Measurements from ENCODE around the gene ZNF367. TPM values are rescaled to one million over a fixed set of nuclear protein-coding genes. Genes with fewer than 3 reads are reported as not detected.

ZNF367 gene
- total and polyA plus RNA-seq, 2 donors (not counting 1 experiment from before 2014, with no cell fraction given) = 1.3 to 2.2 TPM

- no peaks in the 10 kb centered on the region for H3K79me2 ChIP-seq (ENCODE audit: control insufficient read depth, insufficient read depth, low read length)
- ATAC-seq (ENCODE audit: low read depth) (no peak), DNase-seq (no peak)
- POLR2A ChIA-PET = no interaction called here
- TF ChIP-seq EZH2 (IDR thresholded peaks at IDR 0.05; ENCODE audit: borderline replicate concordance, insufficient read depth, low read depth, low read length, poor library complexity, severe bottlenecking) (no peak), CTCF (IDR thresholded peaks at IDR 0.05) (no peak)
- 94% methylated on average over 3 of the region's 8 CpGs for whole genome bisulfite sequencing (ENCODE audit: insufficient coverage)
- no peaks in the 10 kb centered on the region for H3K4me1 Mint-ChIP-seq
- no peaks in the 10 kb centered on the region for H3K4me1 ChIP-seq (ENCODE audit: control insufficient read depth in 2 of 2, insufficient read depth in 2 of 2, low read length in 2 of 2)
- no peaks in the 10 kb centered on the region for H3K9me3 Mint-ChIP-seq (ENCODE audit: insufficient read depth)
- H3K9me3 ChIP-seq (ENCODE audit: control extremely low read depth in 1 of 3, control insufficient read depth in 2 of 3, insufficient read depth in 1 of 3, low read length in 2 of 3) = no peaks in the 10 kb centered on the region
- no peak overlapping the region for H3K4me3 ChIP-seq (ENCODE audit: control extremely low read depth in 1 of 5, extremely low read depth in 1 of 5, insufficient read depth in 1 of 5, low read depth in 2 of 5, low read length in 4 of 5)
- H3K9ac ChIP-seq (ENCODE audit: low read length) = no peak overlapping the region
- no peaks in the 10 kb centered on the region for H3K27me3 Mint-ChIP-seq
- H3K4me2 ChIP-seq (replicated peaks; ENCODE audit: low read depth, low read length, poor library complexity, severe bottlenecking) = no peak overlapping the region
- H3K36me3 ChIP-seq (replicated peaks in 1 of 2; ENCODE audit: control extremely low read depth in 1 of 2, control insufficient read depth in 1 of 2, extremely low read depth in 1 of 2, insufficient read depth in 2 of 2, low read length in 1 of 2) = no peaks in the 10 kb centered on the region
- intact Hi-C loops (cut with micrococcal nuclease) = no loop called here
- CTCF ChIA-PET = no interaction called here
- H3K27ac Mint-ChIP-seq = no peak overlapping the region
- H3K27ac ChIP-seq (ENCODE audit: low read length in 2 of 2) = no peak overlapping the region
- H3K27me3 ChIP-seq (replicated peaks in 1 of 4; ENCODE audit: control extremely low read depth in 1 of 4, control insufficient read depth in 3 of 4, insufficient read depth in 4 of 4, low read length in 3 of 4) = no peaks in the 10 kb centered on the region
- H4K20me1 ChIP-seq (ENCODE audit: control insufficient read depth, insufficient read depth, low read length, poor library complexity, severe bottlenecking) = no peaks in the 10 kb centered on the region
- no peak overlapping the region for H3K4me3 Mint-ChIP-seq
- no peak overlapping the region for H2AFZ ChIP-seq (ENCODE audit: insufficient read depth, low read depth, low read length, poor library complexity, severe bottlenecking)
Measured at GRCh38 chr9:96461336-96461735, 43.2 kb upstream of the ZNF367 start.

DNA sequence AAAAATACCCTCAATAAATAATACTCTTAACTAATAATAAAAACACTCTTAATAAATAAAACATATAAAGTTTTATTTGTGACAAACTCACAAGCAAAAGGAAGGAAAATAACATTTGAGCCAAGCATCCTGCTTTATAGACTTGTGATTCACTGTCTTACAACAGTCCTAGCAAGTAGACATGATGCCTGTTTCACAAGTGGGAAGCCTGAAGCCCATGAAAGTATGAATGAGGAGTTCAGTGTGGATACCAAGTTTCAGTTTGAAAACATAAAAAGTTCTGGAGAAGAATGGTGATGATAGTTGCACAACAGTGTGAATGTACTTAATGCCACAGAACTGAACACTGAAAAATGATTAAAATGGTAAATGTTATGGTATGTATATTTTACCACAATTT, 42.7 kb upstream of the ZNF367 start:
- Histone ChIP-seq H4K20me1 (ENCODE audit: control insufficient read depth, insufficient read depth, low read length, poor library complexity, severe bottlenecking) (no peaks in the 10 kb centered on the region), H3K4me1 (ENCODE audit: control insufficient read depth in 2 of 2, insufficient read depth in 2 of 2, low read length in 2 of 2) (no peaks in the 10 kb centered on the region), H3K27ac (ENCODE audit: low read length in 2 of 2) (no peak overlapping the region), H3K9ac (ENCODE audit: low read length) (no peak overlapping the region), H3K79me2 (ENCODE audit: control insufficient read depth, insufficient read depth, low read length) (no peaks in the 10 kb centered on the region), H2AFZ (ENCODE audit: insufficient read depth, low read depth, low read length, poor library complexity, severe bottlenecking) (no peak overlapping the region), H3K36me3 (replicated peaks in 1 of 2; ENCODE audit: control extremely low read depth in 1 of 2, control insufficient read depth in 1 of 2, extremely low read depth in 1 of 2, insufficient read depth in 2 of 2, low read length in 1 of 2) (no peaks in the 10 kb centered on the region), H3K4me3 (ENCODE audit: control extremely low read depth in 1 of 5, extremely low read depth in 1 of 5, insufficient read depth in 1 of 5, low read depth in 2 of 5, low read length in 4 of 5) (no peak overlapping the region), H3K27me3 (replicated peaks in 1 of 4; ENCODE audit: control extremely low read depth in 1 of 4, control insufficient read depth in 3 of 4, insufficient read depth in 4 of 4, low read length in 3 of 4) (no peaks in the 10 kb centered on the region), H3K9me3 (ENCODE audit: control extremely low read depth in 1 of 3, control insufficient read depth in 2 of 3, insufficient read depth in 1 of 3, low read length in 2 of 3) (no peaks in the 10 kb centered on the region), H3K4me2 (replicated peaks; ENCODE audit: low read depth, low read length, poor library complexity, severe bottlenecking) (no peak overlapping the region)
- no peaks in the 10 kb centered on the region for H3K4me1 Mint-ChIP-seq
- H3K27me3 Mint-ChIP-seq = no peaks in the 10 kb centered on the region
- no peak overlapping the region for H3K4me3 Mint-ChIP-seq
- no peak for ATAC-seq (ENCODE audit: low read depth)
- ChIA-PET CTCF (no interaction called here), POLR2A (no interaction called here)
- no peak overlapping the region for H3K27ac Mint-ChIP-seq
- no peak for DNase-seq
- no peaks in the 10 kb centered on the region for H3K9me3 Mint-ChIP-seq (ENCODE audit: insufficient read depth)
- no peak for TF ChIP-seq EZH2 (IDR thresholded peaks at IDR 0.05; ENCODE audit: borderline replicate concordance, insufficient read depth, low read depth, low read length, poor library complexity, severe bottlenecking)
- no peak for TF ChIP-seq CTCF (IDR thresholded peaks at IDR 0.05)
- intact Hi-C loops (cut with micrococcal nuclease) = no loop called here

Measured in B cell (primary cell).